ENCODE measurements around the gene TMEM221. TPM values are rescaled to one million over a fixed set of nuclear protein-coding genes. Genes with fewer than 3 reads are reported as not detected.

TMEM221 gene
- total RNA-seq, 4 donors from 2014 or later = 0.39 to 1.2 (median 0.68) TPM; not detected in 1

GRCh38 chr19:17471410-17472125, 23.1 kb upstream of the TMEM221 start:
- Histone ChIP-seq H3K9me3 (no peaks in the 10 kb centered on the region), H3K27me3 (no peaks in the 10 kb centered on the region), H3K27ac (peak overlapping the region; percentile 83), H3K4me1 (peaks cover 54% of the 10 kb centered on the region), H3K36me3 (no peaks in the 10 kb centered on the region), H3K4me3 (peak overlapping the region; percentile 74)
- WGBS = 51% methylated on average over 12 of the region's 12 CpGs
- TF ChIP-seq POLR2AphosphoS5 (IDR thresholded peaks at IDR 0.05) = no peak
- TF ChIP-seq CTCF (IDR thresholded peaks at IDR 0.05) = no peak
- no peak for TF ChIP-seq POLR2A (IDR thresholded peaks at IDR 0.05)
- no peak for TF ChIP-seq EP300 (IDR thresholded peaks at IDR 0.05)
- no peak for DNase-seq (ENCODE audit: low spot score in 2 of 2)

- Histone ChIP-seq H3K27me3 (no peaks in the 10 kb centered on the region), H3K9me3 (no peaks in the 10 kb centered on the region), H3K36me3 (no peaks in the 10 kb centered on the region), H3K27ac (peak within 1 kb of the TSS; percentile 83), H3K4me3 (peak within 1 kb of the TSS; percentile 74), H3K4me1 (peaks cover 48% of the 10 kb centered on the region)
- DNase-seq (ENCODE audit: low spot score in 2 of 2) = peak; percentile 99
- WGBS = 0% methylated on average over 29 of the region's 67 CpGs
- TF ChIP-seq POLR2A (IDR thresholded peaks at IDR 0.05) (no peak), CTCF (IDR thresholded peaks at IDR 0.05) (no peak), EP300 (IDR thresholded peaks at IDR 0.05) (no peak), POLR2AphosphoS5 (IDR thresholded peaks at IDR 0.05) (peak in 1 of 3 donors; percentile 38)
These were observed 21.8 kb upstream of the TMEM221 start, which contains the start of gene SLC27A1 for GRCh38 chr19:17470068-17470841. Gene SLC27A1 (plus strand): TSS chr19:17470524. CDS start chr19:17470541, 17 bp downstream.

- under 1% methylated on average over 23 of the region's 31 CpGs for WGBS
- no peaks in the 10 kb centered on the region for H3K9me3 ChIP-seq
- H3K36me3 ChIP-seq = no peaks in the 10 kb centered on the region
- peaks cover 43% of the 10 kb centered on the region for H3K4me1 ChIP-seq
- H3K27ac ChIP-seq = peak overlapping the region; percentile 83
- H3K27me3 ChIP-seq = no peaks in the 10 kb centered on the region
- H3K4me3 ChIP-seq = peak overlapping the region; percentile 74
- TF ChIP-seq EP300 (IDR thresholded peaks at IDR 0.05) (no peak), POLR2A (IDR thresholded peaks at IDR 0.05) (no peak), POLR2AphosphoS5 (IDR thresholded peaks at IDR 0.05) (peak in 1 of 3 donors; percentile 49)
- peak; percentile 99 for DNase-seq (ENCODE audit: low spot score in 2 of 2)
These were observed 21.1 kb upstream of the TMEM221 start for GRCh38 chr19:17469481-17470067.

- peaks cover 43% of the 10 kb centered on the region for H3K4me1 ChIP-seq
- H3K27me3 ChIP-seq = no peaks in the 10 kb centered on the region
- no peak for TF ChIP-seq POLR2A (IDR thresholded peaks at IDR 0.05)
- no peak for TF ChIP-seq POLR2AphosphoS5 (IDR thresholded peaks at IDR 0.05)
- no peak for TF ChIP-seq CTCF (IDR thresholded peaks at IDR 0.05)
- TF ChIP-seq EP300 (IDR thresholded peaks at IDR 0.05) = no peak
- no peak for DNase-seq (ENCODE audit: low spot score in 2 of 2)
- no peaks in the 10 kb centered on the region for H3K36me3 ChIP-seq
- H3K4me3 ChIP-seq = peak overlapping the region; percentile 74
- WGBS = 5% methylated on average over 19 of the region's 19 CpGs
- peak overlapping the region; percentile 83 for H3K27ac ChIP-seq
- H3K9me3 ChIP-seq = no peaks in the 10 kb centered on the region
These were observed 20.6 kb upstream of the TMEM221 start for GRCh38 chr19:17469092-17469480.

- Histone ChIP-seq H3K4me3 (peak overlapping the region; percentile 74), H3K9me3 (no peaks in the 10 kb centered on the region), H3K27me3 (no peaks in the 10 kb centered on the region), H3K36me3 (no peaks in the 10 kb centered on the region), H3K4me1 (peaks cover 43% of the 10 kb centered on the region), H3K27ac (peak overlapping the region; percentile 83)
- DNase-seq (ENCODE audit: low spot score in 2 of 2) = peak in 1 of 2 donors; percentile 87
- WGBS = 35% methylated on average over 24 of the region's 25 CpGs
- no peak for TF ChIP-seq POLR2A (IDR thresholded peaks at IDR 0.05)
- no peak for TF ChIP-seq CTCF (IDR thresholded peaks at IDR 0.05)
- TF ChIP-seq POLR2AphosphoS5 (IDR thresholded peaks at IDR 0.05) = no peak
- TF ChIP-seq EP300 (IDR thresholded peaks at IDR 0.05) = no peak
These were observed 20.0 kb upstream of the TMEM221 start for GRCh38 chr19:17468302-17469091.

Data from suprapubic skin (tissue), 4 donors.